Activated naive CD8-positive, alpha-beta T cell treated with anti-CD3 and anti-CD28 coated beads, Interleukin-2, amount 10 ng/mL, durations not matched to agents 7 days and 5 days (primary cell): Measurements from ENCODE around the gene SERPINB10. TPM values are rescaled to one million over a fixed set of nuclear protein-coding genes. Genes with fewer than 3 reads are reported as not detected.

Source experiments
- ATAC-seq: fragments of 150-1000 bp; cut with Tn5 transposase; one replicate; pipeline ENCODE4 v1.10.0; 2021; ENCODE audit warnings: low read depth, moderate library complexity
- POLR2A ChIA-PET: fragments of 350-600 bp; sonication (Branson Sonifier 250); formaldehyde crosslinking; loops from one replicate; lab custom pipeline; 2021; ENCODE audit warnings: antibody characterized with exemption; lab: Charles Lee
- DNase-seq: peaks from one replicate; pipeline ENCODE4 v3.0.0; 2021
- H3K27ac Mint-ChIP-seq: one replicate; pipeline ENCODE4 v1.8.0; 2022; ENCODE audit warnings: mild to moderate bottlenecking, mixed read lengths
- H3K27me3 Mint-ChIP-seq: one replicate; pipeline ENCODE4 v1.8.0; 2022; ENCODE audit warnings: mild to moderate bottlenecking, moderate library complexity, mixed read lengths
- H3K36me3 Mint-ChIP-seq: one replicate; pipeline ENCODE4 v1.8.0; 2021; ENCODE audit warnings: mild to moderate bottlenecking, mixed read lengths
- H3K4me1 Mint-ChIP-seq: one replicate; pipeline ENCODE4 v1.8.0; 2021; ENCODE audit warnings: mixed read lengths
- H3K4me3 Mint-ChIP-seq: one replicate; pipeline ENCODE4 v1.8.0; 2022; ENCODE audit warnings: mild to moderate bottlenecking, moderate library complexity, mixed read lengths
- H3K9me3 Mint-ChIP-seq: one replicate; pipeline ENCODE4 v1.8.0; 2021; ENCODE audit warnings: mixed read lengths
- total RNA-seq, 2 experiments: library from RNA; stranded (reverse); gene quantifications; one replicate each; pipeline ENCODE4 v1.2.3, GENCODE V29; 2021

Gene SERPINB10
- total RNA-seq, 2 experiments from 2014 or later, result not detected

DNA sequence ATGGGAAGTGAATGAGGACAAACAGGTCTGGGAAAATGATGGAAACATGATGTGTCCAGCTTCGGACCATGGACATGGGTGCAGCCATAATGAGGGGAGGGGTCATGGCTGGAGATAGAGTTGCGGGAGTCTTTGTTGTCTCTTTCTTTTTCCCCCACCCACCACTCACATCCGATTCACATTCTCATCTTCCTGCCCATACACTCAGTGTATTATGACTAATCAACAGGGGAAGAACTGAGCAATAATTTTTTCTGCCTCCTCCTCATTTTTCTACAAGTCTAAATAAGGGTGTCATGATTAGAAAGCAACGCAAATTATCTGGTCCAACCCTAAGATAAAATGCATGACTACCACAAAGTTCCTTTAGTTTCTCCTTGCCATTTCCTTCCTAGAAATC, 25.9 kb upstream of the SERPINB10 start:
- Mint-ChIP-seq H3K9me3 (no peaks in the 10 kb centered on the region), H3K4me3 (no peak overlapping the region), H3K27ac (no peak overlapping the region), H3K27me3 (peaks cover 7% of the 10 kb centered on the region), H3K4me1 (no peaks in the 10 kb centered on the region), H3K36me3 (no peaks in the 10 kb centered on the region)
- DNase-seq (no peak), ATAC-seq (no peak)
- POLR2A ChIA-PET, result no interaction called here

DNA sequence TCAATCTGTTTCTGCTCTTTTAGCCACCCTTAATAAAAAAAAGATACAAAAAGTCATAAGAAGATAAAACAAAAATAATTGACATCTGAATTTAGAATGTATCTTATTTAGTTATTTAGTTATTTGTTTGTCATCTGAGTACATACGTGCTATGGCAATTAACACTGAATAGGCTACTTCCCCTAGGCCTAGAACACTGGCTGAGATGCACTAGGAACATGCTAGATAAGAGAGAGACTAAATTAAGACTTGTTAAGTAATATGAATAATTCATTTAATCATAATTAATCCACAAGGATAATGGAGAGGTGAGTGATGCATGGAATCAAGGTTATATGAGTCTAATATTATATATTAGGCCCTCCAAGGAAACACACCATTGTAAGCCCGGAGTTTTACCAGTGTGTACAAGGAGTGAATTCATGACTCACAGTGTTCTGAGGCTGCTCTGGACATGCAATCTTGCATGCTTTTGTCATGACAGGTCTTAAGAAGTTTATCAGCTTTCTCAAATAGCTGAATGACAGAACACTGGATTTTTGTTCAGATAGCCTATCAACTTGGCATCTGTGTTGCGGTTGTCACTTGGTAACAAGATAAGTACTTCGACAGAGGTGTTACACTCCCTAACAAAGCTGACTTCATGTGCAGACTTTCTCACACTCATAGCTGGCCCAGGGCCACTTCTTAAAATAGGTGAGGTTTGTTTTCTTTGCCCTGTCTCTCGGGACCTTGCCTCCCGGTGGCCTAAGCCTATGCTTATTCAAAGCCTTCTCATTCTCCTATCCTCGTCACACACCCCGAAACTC, 25.2 kb upstream of the SERPINB10 start:
- no peak overlapping the region for H3K4me3 Mint-ChIP-seq
- POLR2A ChIA-PET, result no interaction called here
- peaks cover 11% of the 10 kb centered on the region for H3K27me3 Mint-ChIP-seq
- H3K36me3 Mint-ChIP-seq, result no peaks in the 10 kb centered on the region
- H3K27ac Mint-ChIP-seq, result no peak overlapping the region
- no peaks in the 10 kb centered on the region for H3K9me3 Mint-ChIP-seq
- H3K4me1 Mint-ChIP-seq, result no peaks in the 10 kb centered on the region
- DNase-seq (no peak), ATAC-seq (no peak)

- ATAC-seq (no peak), DNase-seq (no peak)
- H3K27me3 Mint-ChIP-seq, result peaks cover 11% of the 10 kb centered on the region
- no peaks in the 10 kb centered on the region for H3K9me3 Mint-ChIP-seq
- no peak overlapping the region for H3K4me3 Mint-ChIP-seq
- POLR2A ChIA-PET, result no interaction called here
- H3K27ac Mint-ChIP-seq, result no peak overlapping the region
- H3K4me1 Mint-ChIP-seq, result no peaks in the 10 kb centered on the region
- no peaks in the 10 kb centered on the region for H3K36me3 Mint-ChIP-seq
Measured at GRCh38 chr18:63883617-63884016, 24.1 kb upstream of the SERPINB10 start.

DNA sequence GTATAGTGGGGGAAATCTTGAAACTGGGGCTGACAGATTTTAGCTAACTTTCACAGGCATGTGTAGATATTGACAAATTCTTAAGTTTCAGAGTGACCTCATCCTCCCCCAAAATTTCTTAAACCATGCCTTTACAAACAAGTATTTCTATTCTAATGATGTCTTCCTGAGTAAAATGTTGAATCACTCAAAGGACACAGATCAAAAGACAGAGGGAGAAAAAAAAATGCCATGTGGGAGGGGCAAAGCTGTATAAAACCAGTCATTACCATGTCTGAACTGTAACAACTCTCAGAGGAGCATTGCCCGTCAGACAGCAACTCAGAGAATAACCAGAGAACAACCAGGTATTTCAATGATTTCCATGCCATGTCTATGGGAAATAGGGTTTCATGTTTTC, 20.3 kb upstream of the SERPINB10 start, which contains the start of gene SERPINB2:
TSS of gene SERPINB2 (plus strand) at position 282 of the 400 bp plus-strand sequence. CDS start 3,740 bp downstream, outside the sequence.
- no peaks in the 10 kb centered on the region for H3K9me3 Mint-ChIP-seq

DNA sequence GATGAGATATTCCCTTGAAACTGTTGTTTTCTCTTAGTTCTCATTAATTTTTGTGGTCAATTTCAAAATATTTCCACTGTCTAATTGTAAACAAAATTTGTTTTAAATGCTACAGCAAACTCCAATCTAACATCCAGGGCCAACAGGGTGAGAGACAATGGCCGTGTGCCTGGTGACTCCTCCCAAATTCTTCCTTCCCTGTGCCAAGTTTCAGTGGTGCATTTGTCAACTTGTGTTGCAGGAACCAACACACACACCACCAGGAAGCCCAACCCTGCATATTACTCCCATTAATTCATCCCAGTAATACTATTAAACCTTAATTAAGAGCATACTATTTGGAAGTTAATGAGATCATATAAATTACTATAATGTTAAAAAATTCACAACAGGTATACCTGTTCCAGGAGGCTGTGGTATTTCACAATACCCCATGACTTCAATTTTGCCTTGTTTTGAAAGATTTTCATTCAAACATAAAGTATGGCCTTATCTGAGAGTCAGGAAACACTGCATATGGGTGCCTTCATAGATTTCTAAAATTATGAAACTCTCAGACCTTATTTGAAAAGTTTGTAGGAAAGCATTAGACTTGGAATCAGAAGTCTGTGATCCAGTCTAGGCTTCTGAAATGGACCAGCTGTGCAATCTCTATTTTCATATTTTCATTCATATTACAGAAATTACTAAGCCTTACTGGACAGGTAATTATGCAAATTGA, 19.1 kb upstream of the SERPINB10 start:
- no peak for DNase-seq
- H3K4me3 Mint-ChIP-seq, result no peak overlapping the region
- H3K36me3 Mint-ChIP-seq, result no peaks in the 10 kb centered on the region
- no peak for ATAC-seq
- no peaks in the 10 kb centered on the region for H3K9me3 Mint-ChIP-seq
- no peak overlapping the region for H3K27ac Mint-ChIP-seq
- POLR2A ChIA-PET, result no interaction called here
- peaks cover 11% of the 10 kb centered on the region for H3K27me3 Mint-ChIP-seq
- H3K4me1 Mint-ChIP-seq, result no peaks in the 10 kb centered on the region

More for the DNA sequence above, 20.3 kb upstream of the SERPINB10 start, which contains the start of gene SERPINB2:
- POLR2A ChIA-PET, result no interaction called here
- H3K4me3 Mint-ChIP-seq, result no peak within 1 kb of the TSS
- DNase-seq, result no peak
- no peak within 1 kb of the TSS for H3K27ac Mint-ChIP-seq
- H3K27me3 Mint-ChIP-seq, result peaks cover 11% of the 10 kb centered on the region
- ATAC-seq, result no peak
- no peaks in the 10 kb centered on the region for H3K4me1 Mint-ChIP-seq
- H3K36me3 Mint-ChIP-seq, result no peaks in the 10 kb centered on the region

- POLR2A ChIA-PET, result no interaction called here
Measured at GRCh38 chr18:63889626-63890025, 18.1 kb upstream of the SERPINB10 start.

GRCh38 chr18:63890237-63890949, 17.4 kb upstream of the SERPINB10 start:
- no peaks in the 10 kb centered on the region for H3K36me3 Mint-ChIP-seq
- POLR2A ChIA-PET, result no interaction called here
- H3K9me3 Mint-ChIP-seq, result no peaks in the 10 kb centered on the region
- ATAC-seq (no peak), DNase-seq (no peak)
- H3K27ac Mint-ChIP-seq, result no peak overlapping the region
- no peak overlapping the region for H3K4me3 Mint-ChIP-seq
- H3K4me1 Mint-ChIP-seq, result no peaks in the 10 kb centered on the region
- H3K27me3 Mint-ChIP-seq, result peaks cover 16% of the 10 kb centered on the region

More at GRCh38 chr18:63889626-63890025, 18.1 kb upstream of the SERPINB10 start:
- no peaks in the 10 kb centered on the region for H3K36me3 Mint-ChIP-seq
- H3K9me3 Mint-ChIP-seq, result no peaks in the 10 kb centered on the region
- DNase-seq, result no peak
- no peak for ATAC-seq
- H3K4me1 Mint-ChIP-seq, result no peaks in the 10 kb centered on the region
- H3K27me3 Mint-ChIP-seq, result peaks cover 16% of the 10 kb centered on the region
- no peak overlapping the region for H3K27ac Mint-ChIP-seq
- H3K4me3 Mint-ChIP-seq, result no peak overlapping the region

- no peaks in the 10 kb centered on the region for H3K4me1 Mint-ChIP-seq
- no peak for ATAC-seq
- no peaks in the 10 kb centered on the region for H3K9me3 Mint-ChIP-seq
- H3K27ac Mint-ChIP-seq, result no peak overlapping the region
- POLR2A ChIA-PET, result no interaction called here
- H3K27me3 Mint-ChIP-seq, result peaks cover 16% of the 10 kb centered on the region
- H3K4me3 Mint-ChIP-seq, result no peak overlapping the region
- DNase-seq, result no peak
- H3K36me3 Mint-ChIP-seq, result no peaks in the 10 kb centered on the region
Measured at GRCh38 chr18:63890950-63891304, 16.8 kb upstream of the SERPINB10 start.

DNA sequence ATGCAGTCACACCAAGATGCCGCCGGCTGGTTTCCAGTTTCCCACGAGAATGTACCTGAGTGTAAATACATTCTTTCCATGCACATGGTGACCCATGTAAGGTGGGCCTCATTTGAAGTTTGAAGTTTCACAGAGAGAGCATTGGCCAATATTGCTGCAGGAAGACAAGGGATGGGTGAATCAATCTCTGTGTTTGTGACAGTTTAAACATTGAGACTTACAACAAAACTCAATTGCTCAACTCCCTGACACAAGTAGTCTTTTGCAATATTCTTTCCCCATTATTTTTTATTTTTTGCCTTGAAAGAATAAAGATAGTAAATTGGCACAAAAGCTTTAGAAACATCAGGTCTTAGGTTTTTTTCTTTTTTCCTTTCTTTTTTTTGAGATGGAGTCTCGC, 15.2 kb upstream of the SERPINB10 start:
- Mint-ChIP-seq H3K27me3 (peaks cover 8% of the 10 kb centered on the region), H3K36me3 (no peaks in the 10 kb centered on the region), H3K4me1 (no peaks in the 10 kb centered on the region), H3K4me3 (no peak overlapping the region), H3K27ac (no peak overlapping the region), H3K9me3 (no peaks in the 10 kb centered on the region)
- DNase-seq (no peak), ATAC-seq (no peak)
- POLR2A ChIA-PET, result no interaction called here

- POLR2A ChIA-PET, result no interaction called here
- H3K27me3 Mint-ChIP-seq, result peaks cover 8% of the 10 kb centered on the region
- H3K36me3 Mint-ChIP-seq, result no peaks in the 10 kb centered on the region
- no peak overlapping the region for H3K4me3 Mint-ChIP-seq
- DNase-seq (no peak), ATAC-seq (no peak)
- H3K27ac Mint-ChIP-seq, result no peak overlapping the region
- no peaks in the 10 kb centered on the region for H3K4me1 Mint-ChIP-seq
- H3K9me3 Mint-ChIP-seq, result no peaks in the 10 kb centered on the region
Measured at GRCh38 chr18:63894106-63894772, 13.5 kb upstream of the SERPINB10 start.

DNA sequence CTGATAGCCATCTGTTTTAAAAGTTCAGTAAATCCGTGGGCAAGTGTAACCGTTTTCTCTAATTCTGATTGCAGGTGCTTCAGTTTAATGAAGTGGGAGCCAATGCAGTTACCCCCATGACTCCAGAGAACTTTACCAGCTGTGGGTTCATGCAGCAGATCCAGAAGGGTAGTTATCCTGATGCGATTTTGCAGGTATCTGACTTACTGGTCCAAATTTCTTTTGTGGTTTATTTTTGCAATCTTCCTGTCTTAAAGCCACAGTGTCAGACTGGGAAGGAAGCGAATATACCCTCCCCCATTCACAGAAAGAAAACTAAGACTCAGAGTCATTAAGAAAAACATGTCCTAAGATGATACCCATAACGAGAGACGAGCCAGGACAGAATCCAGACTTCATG, 12.6 kb upstream of the SERPINB10 start:
- ATAC-seq (no peak), DNase-seq (no peak)
- H3K4me1 Mint-ChIP-seq, result no peaks in the 10 kb centered on the region
- no peak overlapping the region for H3K4me3 Mint-ChIP-seq
- peaks cover 9% of the 10 kb centered on the region for H3K27me3 Mint-ChIP-seq
- H3K27ac Mint-ChIP-seq, result no peak overlapping the region
- POLR2A ChIA-PET, result no interaction called here
- no peaks in the 10 kb centered on the region for H3K36me3 Mint-ChIP-seq
- no peaks in the 10 kb centered on the region for H3K9me3 Mint-ChIP-seq

- no peaks in the 10 kb centered on the region for H3K36me3 Mint-ChIP-seq
- H3K4me1 Mint-ChIP-seq, result no peaks in the 10 kb centered on the region
- POLR2A ChIA-PET, result no interaction called here
- no peaks in the 10 kb centered on the region for H3K9me3 Mint-ChIP-seq
- no peak overlapping the region for H3K4me3 Mint-ChIP-seq
- peaks cover 9% of the 10 kb centered on the region for H3K27me3 Mint-ChIP-seq
- DNase-seq (no peak), ATAC-seq (no peak)
- no peak overlapping the region for H3K27ac Mint-ChIP-seq
Measured at GRCh38 chr18:63897072-63897471, 10.7 kb upstream of the SERPINB10 start.

- Mint-ChIP-seq H3K27ac (no peak overlapping the region), H3K4me1 (no peaks in the 10 kb centered on the region), H3K9me3 (no peaks in the 10 kb centered on the region), H3K36me3 (no peaks in the 10 kb centered on the region), H3K4me3 (no peak overlapping the region), H3K27me3 (peaks cover 13% of the 10 kb centered on the region)
- ATAC-seq (no peak), DNase-seq (no peak)
- POLR2A ChIA-PET, result no interaction called here
Measured at GRCh38 chr18:63899206-63899605, 8.6 kb upstream of the SERPINB10 start.
